ENCODE results near the gene UBAC2.

GRCh38 chr13:99353836-99354235, 153.2 kb downstream of the UBAC2 start:
- TF ChIP-seq, protein P1, sequence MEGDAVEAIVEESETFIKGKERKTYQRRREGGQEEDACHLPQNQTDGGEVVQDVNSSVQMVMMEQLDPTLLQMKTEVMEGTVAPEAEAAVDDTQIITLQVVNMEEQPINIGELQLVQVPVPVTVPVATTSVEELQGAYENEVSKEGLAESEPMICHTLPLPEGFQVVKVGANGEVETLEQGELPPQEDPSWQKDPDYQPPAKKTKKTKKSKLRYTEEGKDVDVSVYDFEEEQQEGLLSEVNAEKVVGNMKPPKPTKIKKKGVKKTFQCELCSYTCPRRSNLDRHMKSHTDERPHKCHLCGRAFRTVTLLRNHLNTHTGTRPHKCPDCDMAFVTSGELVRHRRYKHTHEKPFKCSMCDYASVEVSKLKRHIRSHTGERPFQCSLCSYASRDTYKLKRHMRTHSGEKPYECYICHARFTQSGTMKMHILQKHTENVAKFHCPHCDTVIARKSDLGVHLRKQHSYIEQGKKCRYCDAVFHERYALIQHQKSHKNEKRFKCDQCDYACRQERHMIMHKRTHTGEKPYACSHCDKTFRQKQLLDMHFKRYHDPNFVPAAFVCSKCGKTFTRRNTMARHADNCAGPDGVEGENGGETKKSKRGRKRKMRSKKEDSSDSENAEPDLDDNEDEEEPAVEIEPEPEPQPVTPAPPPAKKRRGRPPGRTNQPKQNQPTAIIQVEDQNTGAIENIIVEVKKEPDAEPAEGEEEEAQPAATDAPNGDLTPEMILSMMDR (IDR thresholded peaks at IDR 0.05): no peak
- no peak for TF ChIP-seq POLR2A (IDR thresholded peaks at IDR 0.05)

Measured in heart left ventricle (tissue), 13 donors.